HepG2 (cell line): ENCODE measurements around the gene AOX1.

Experiments used
- CBFB ChIP-seq: sonication (generic); formaldehyde crosslinking; IDR thresholded peaks from 2 replicates; pipeline ENCODE4 v1.4.0; 2020; ENCODE audit warnings: missing genetic modification reagents
- ZNF570 ChIP-seq: sonication (generic); formaldehyde crosslinking; IDR thresholded peaks from 2 replicates; pipeline ENCODE4 v1.4.0; 2020; ENCODE audit warnings: mild to moderate bottlenecking, missing genetic modification reagents, borderline replicate concordance
- TF ChIP-seq, protein P1 (sequence below): sonication (generic); formaldehyde crosslinking; IDR thresholded peaks from 2 replicates; pipeline ENCODE4 v1.5.0; 2020; ENCODE audit warnings: mild to moderate bottlenecking, missing genetic modification reagents, moderate library complexity

DNA sequence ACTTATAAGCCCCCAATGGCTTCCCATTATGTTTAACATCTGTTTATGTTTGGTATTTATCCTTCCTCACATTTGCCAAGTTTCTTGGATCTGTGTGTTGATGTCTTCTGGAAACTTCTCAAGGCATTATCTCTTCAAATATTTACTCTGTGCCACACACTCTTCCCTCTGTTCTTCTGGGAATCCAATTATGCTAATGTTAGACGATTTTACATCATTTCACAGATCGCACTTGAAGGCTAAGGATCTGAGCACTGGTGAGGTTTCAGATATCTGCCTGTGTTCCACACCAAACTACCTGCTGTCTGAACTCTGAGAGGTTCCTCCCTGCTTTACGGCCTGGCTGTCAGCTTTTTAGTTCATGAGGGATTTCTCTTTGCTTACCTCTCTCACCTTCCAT, 10.1 kb downstream of the AOX1 start:
- no peak for TF ChIP-seq CBFB (CRISPR knock-in tag)
- TF ChIP-seq, protein P1, sequence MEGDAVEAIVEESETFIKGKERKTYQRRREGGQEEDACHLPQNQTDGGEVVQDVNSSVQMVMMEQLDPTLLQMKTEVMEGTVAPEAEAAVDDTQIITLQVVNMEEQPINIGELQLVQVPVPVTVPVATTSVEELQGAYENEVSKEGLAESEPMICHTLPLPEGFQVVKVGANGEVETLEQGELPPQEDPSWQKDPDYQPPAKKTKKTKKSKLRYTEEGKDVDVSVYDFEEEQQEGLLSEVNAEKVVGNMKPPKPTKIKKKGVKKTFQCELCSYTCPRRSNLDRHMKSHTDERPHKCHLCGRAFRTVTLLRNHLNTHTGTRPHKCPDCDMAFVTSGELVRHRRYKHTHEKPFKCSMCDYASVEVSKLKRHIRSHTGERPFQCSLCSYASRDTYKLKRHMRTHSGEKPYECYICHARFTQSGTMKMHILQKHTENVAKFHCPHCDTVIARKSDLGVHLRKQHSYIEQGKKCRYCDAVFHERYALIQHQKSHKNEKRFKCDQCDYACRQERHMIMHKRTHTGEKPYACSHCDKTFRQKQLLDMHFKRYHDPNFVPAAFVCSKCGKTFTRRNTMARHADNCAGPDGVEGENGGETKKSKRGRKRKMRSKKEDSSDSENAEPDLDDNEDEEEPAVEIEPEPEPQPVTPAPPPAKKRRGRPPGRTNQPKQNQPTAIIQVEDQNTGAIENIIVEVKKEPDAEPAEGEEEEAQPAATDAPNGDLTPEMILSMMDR (CRISPR knock-in tag): no peak
- no peak for TF ChIP-seq ZNF570
